Measurements from ENCODE around the gene C1orf159.

DNA sequence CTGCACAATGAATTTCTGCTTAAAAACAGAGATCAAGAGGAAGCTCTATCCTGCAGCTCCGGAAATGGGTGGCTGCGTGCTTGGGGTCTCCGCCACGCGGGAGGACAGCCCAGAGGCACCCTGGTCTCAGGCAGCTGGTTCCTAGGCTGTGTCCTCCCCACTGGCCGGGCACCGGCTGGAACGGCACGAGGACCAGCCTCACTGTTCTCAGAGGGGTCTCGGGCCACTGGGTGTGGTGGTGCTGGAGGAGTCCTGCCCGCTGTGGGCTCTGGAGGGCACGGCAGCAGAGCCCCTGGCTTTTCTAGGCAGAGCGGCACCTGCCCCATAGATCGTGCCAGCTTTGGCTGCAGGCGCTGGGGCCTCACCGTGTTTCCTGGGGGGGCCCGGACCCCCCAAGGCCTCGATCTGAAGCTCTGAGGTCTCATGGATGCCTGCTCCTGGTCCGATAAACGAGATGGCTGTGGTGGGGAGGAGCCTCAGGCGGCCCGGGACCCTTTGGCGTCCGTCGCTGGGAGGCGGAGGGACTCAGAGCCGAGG is 33.6 kb downstream of the C1orf159 start:
- no peak for TF ChIP-seq GATA2 (IDR thresholded peaks at IDR 0.05; ENCODE audit: low read depth, low read length)
- TF ChIP-seq GATA3 (IDR thresholded peaks at IDR 0.05; ENCODE audit: low read depth, low read length), result no peak

All from SH-SY5Y (cell line).